Mucosa of rectum (tissue), 2 donors: Measurements from ENCODE around the gene PGP.

Experiments
- H3K27ac ChIP-seq, 2 donors: one replicate each; pipeline ENCODE4 v1.7.0; 2013; ENCODE audit warnings: inconsistent platforms in 2 of 2, low read depth in 2 of 2, low read length in 2 of 2
- H3K27me3 ChIP-seq, 2 donors: one replicate each; pipeline ENCODE4 v1.7.0; 2013; ENCODE audit warnings: low read length in 2 of 2; ENCODE audit not compliant: control insufficient read depth in 2 of 2, insufficient read depth in 2 of 2
- H3K36me3 ChIP-seq, 2 donors: one replicate each; pipeline ENCODE4 v1.7.0; 2013; ENCODE audit warnings: low read length in 2 of 2; ENCODE audit not compliant: control insufficient read depth in 2 of 2, insufficient read depth in 2 of 2
- H3K4me1 ChIP-seq, 2 donors: one replicate each; pipeline ENCODE4 v1.7.0; 2013; ENCODE audit warnings: low read length in 2 of 2, mild to moderate bottlenecking in 1 of 2; ENCODE audit not compliant: control insufficient read depth in 2 of 2, insufficient read depth in 2 of 2
- H3K4me3 ChIP-seq, 2 donors: one replicate each; pipeline ENCODE4 v1.7.0; 2013; ENCODE audit warnings: low read length in 2 of 2
- H3K9ac ChIP-seq, 2 donors: one replicate each; pipeline ENCODE4 v1.7.0; 2013; ENCODE audit warnings: low read length in 2 of 2, low read depth in 1 of 2, mild to moderate bottlenecking in 1 of 2
- H3K9me3 ChIP-seq, 2 donors: one replicate each; pipeline ENCODE4 v1.7.0; 2013; ENCODE audit warnings: low read length in 2 of 2; ENCODE audit not compliant: control insufficient read depth in 2 of 2
- donor health status: healthy.
- donor health status: Normal muscosa, but diverticular disease.

The PGP gene

GRCh38 chr16:2176047-2176446 lies 38.6 kb downstream of the PGP start:
- no peaks in the 10 kb centered on the region for H3K27me3 ChIP-seq
- no peaks in the 10 kb centered on the region for H3K4me1 ChIP-seq
- no peak overlapping the region for H3K9ac ChIP-seq
- H3K27ac ChIP-seq = no peak overlapping the region
- H3K4me3 ChIP-seq = no peak overlapping the region
- H3K9me3 ChIP-seq = no peaks in the 10 kb centered on the region
- H3K36me3 ChIP-seq = peaks cover 37 to 48% of the 10 kb centered on the region in 2 donors

- Histone ChIP-seq H3K27ac (no peak overlapping the region), H3K36me3 (peaks cover 37 to 48% of the 10 kb centered on the region in 2 donors), H3K4me1 (no peaks in the 10 kb centered on the region), H3K4me3 (no peak overlapping the region), H3K27me3 (no peaks in the 10 kb centered on the region), H3K9ac (no peak overlapping the region), H3K9me3 (no peaks in the 10 kb centered on the region)
Measured at GRCh38 chr16:2175454-2175853, 39.2 kb downstream of the PGP start.

GRCh38 chr16:2174396-2175131 lies 40.1 kb downstream of the PGP start:
- Histone ChIP-seq H3K4me1 (no peaks in the 10 kb centered on the region), H3K4me3 (no peak overlapping the region), H3K27ac (no peak overlapping the region), H3K27me3 (no peaks in the 10 kb centered on the region), H3K9ac (no peak overlapping the region), H3K36me3 (peaks cover 37 to 48% of the 10 kb centered on the region in 2 donors), H3K9me3 (no peaks in the 10 kb centered on the region)

GRCh38 chr16:2173916-2174315 lies 40.7 kb downstream of the PGP start:
- H3K36me3 ChIP-seq = peaks cover 39 to 52% of the 10 kb centered on the region in 2 donors

GRCh38 chr16:2173366-2173765 lies 41.3 kb downstream of the PGP start:
- peaks cover 41 to 57% of the 10 kb centered on the region in 2 donors for H3K36me3 ChIP-seq
- no peak overlapping the region for H3K9ac ChIP-seq
- no peak overlapping the region for H3K4me3 ChIP-seq
- H3K4me1 ChIP-seq = no peaks in the 10 kb centered on the region
- no peaks in the 10 kb centered on the region for H3K27me3 ChIP-seq
- H3K27ac ChIP-seq = no peak overlapping the region
- H3K9me3 ChIP-seq = no peaks in the 10 kb centered on the region

More at GRCh38 chr16:2173916-2174315, 40.7 kb downstream of the PGP start:
- H3K27ac ChIP-seq = no peak overlapping the region
- H3K4me1 ChIP-seq = no peaks in the 10 kb centered on the region
- no peaks in the 10 kb centered on the region for H3K27me3 ChIP-seq
- no peaks in the 10 kb centered on the region for H3K9me3 ChIP-seq
- H3K9ac ChIP-seq = no peak overlapping the region
- H3K4me3 ChIP-seq = no peak overlapping the region

- H3K27ac ChIP-seq = no peak overlapping the region
- H3K4me1 ChIP-seq = no peaks in the 10 kb centered on the region
- H3K27me3 ChIP-seq = no peaks in the 10 kb centered on the region
- H3K36me3 ChIP-seq = peaks cover 41 to 58% of the 10 kb centered on the region in 2 donors
- H3K9ac ChIP-seq = no peak overlapping the region
- H3K4me3 ChIP-seq = no peak overlapping the region
- no peaks in the 10 kb centered on the region for H3K9me3 ChIP-seq
Measured at GRCh38 chr16:2172688-2173335, 41.8 kb downstream of the PGP start.

GRCh38 chr16:2171601-2172178 lies 43.0 kb downstream of the PGP start:
- Histone ChIP-seq H3K9me3 (no peaks in the 10 kb centered on the region), H3K4me3 (no peak overlapping the region), H3K27me3 (no peaks in the 10 kb centered on the region), H3K36me3 (peaks cover 45 to 61% of the 10 kb centered on the region in 2 donors), H3K4me1 (no peaks in the 10 kb centered on the region), H3K27ac (no peak overlapping the region), H3K9ac (no peak overlapping the region)

- Histone ChIP-seq H3K27me3 (no peaks in the 10 kb centered on the region), H3K9me3 (no peaks in the 10 kb centered on the region), H3K4me1 (no peaks in the 10 kb centered on the region), H3K9ac (no peak overlapping the region), H3K4me3 (no peak overlapping the region), H3K36me3 (peaks cover 47 to 61% of the 10 kb centered on the region in 2 donors), H3K27ac (no peak overlapping the region)
Measured at GRCh38 chr16:2170587-2171435, 43.8 kb downstream of the PGP start.

- no peak overlapping the region for H3K4me3 ChIP-seq
- H3K9ac ChIP-seq = no peak overlapping the region
- no peak overlapping the region for H3K27ac ChIP-seq
- no peaks in the 10 kb centered on the region for H3K9me3 ChIP-seq
- H3K27me3 ChIP-seq = no peaks in the 10 kb centered on the region
- no peaks in the 10 kb centered on the region for H3K4me1 ChIP-seq
- H3K36me3 ChIP-seq = peaks cover 42 to 59% of the 10 kb centered on the region in 2 donors
Measured at GRCh38 chr16:2170080-2170479, 44.6 kb downstream of the PGP start.
